Measurements from ENCODE around the gene TLX2. TPM values are rescaled to one million over a fixed set of nuclear protein-coding genes. Genes with fewer than 3 reads are reported as not detected.

The TLX2 gene
- total and polyA plus RNA-seq, 2 of the 13 experiments (the other 11 are each of a cell fraction or from before 2014, with no cell fraction given), result 0.05 to 0.20 TPM

GRCh38 chr2:74497777-74498499 is 16.3 kb upstream of the TLX2 start (continued):
- TF ChIP-seq, protein P1, sequence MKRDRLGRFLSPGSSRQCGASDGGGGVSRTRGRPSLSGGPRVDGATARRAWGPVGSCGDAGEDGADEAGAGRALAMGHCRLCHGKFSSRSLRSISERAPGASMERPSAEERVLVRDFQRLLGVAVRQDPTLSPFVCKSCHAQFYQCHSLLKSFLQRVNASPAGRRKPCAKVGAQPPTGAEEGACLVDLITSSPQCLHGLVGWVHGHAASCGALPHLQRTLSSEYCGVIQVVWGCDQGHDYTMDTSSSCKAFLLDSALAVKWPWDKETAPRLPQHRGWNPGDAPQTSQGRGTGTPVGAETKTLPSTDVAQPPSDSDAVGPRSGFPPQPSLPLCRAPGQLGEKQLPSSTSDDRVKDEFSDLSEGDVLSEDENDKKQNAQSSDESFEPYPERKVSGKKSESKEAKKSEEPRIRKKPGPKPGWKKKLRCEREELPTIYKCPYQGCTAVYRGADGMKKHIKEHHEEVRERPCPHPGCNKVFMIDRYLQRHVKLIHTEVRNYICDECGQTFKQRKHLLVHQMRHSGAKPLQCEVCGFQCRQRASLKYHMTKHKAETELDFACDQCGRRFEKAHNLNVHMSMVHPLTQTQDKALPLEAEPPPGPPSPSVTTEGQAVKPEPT (CRISPR knock-in tag; IDR thresholded peaks at IDR 0.05; ENCODE audit: low read depth), result 0 out of 2 replicates have a peak, but pooled peaks have one; percentile 40
- TF ChIP-seq ZNF460 (CRISPR knock-in tag; IDR thresholded peaks at IDR 0.05; ENCODE audit: borderline replicate concordance), result no peak
- TF ChIP-seq HOXD1 (CRISPR knock-in tag; IDR thresholded peaks at IDR 0.05), result peak; percentile 22; the same call in 1 of the 2 replicates
- no peak for TF ChIP-seq XBP1 (CRISPR knock-in tag; IDR thresholded peaks at IDR 0.05)
- no peak for TF ChIP-seq CEBPB (IDR thresholded peaks at IDR 0.05; ENCODE audit: borderline replicate concordance, low read depth, low read length)
- TF ChIP-seq ISL2 (CRISPR knock-in tag; IDR thresholded peaks at IDR 0.05), result 0 out of 2 replicates have a peak, but pooled peaks have one; percentile 18
- no peak for TF ChIP-seq ZNF629 (CRISPR knock-in tag; conservative IDR thresholded peaks at IDR 0.05)
- no peak; the same call in 1 of the 2 replicates for TF ChIP-seq MAF1 (CRISPR knock-in tag; IDR thresholded peaks at IDR 0.05; ENCODE audit: borderline replicate concordance)
- no peak for TF ChIP-seq MAFK (conservative IDR thresholded peaks at IDR 0.05 in 1 of 2, IDR thresholded peaks at IDR 0.05 in 1 of 2; ENCODE audit: low read length in 2 of 2)
- no peak for TF ChIP-seq TRIM24 (CRISPR knock-in tag; IDR thresholded peaks at IDR 0.05)
- TF ChIP-seq CHD2 (IDR thresholded peaks at IDR 0.05; ENCODE audit: low read depth, low read length), result no peak
- 0 out of 2 replicates have a peak, but pooled peaks have one; percentile 10 for TF ChIP-seq ZBTB39 (CRISPR knock-in tag; IDR thresholded peaks at IDR 0.05)
- 0 out of 2 replicates have a peak, but pooled peaks have one; percentile 12 for TF ChIP-seq ATRX (CRISPR knock-in tag; IDR thresholded peaks at IDR 0.05; ENCODE audit: borderline replicate concordance)
- no peak for TF ChIP-seq STAG1 (CRISPR knock-in tag; IDR thresholded peaks at IDR 0.05)
- TF ChIP-seq ZNF564 (CRISPR knock-in tag; IDR thresholded peaks at IDR 0.05), result no peak
- no peak for TF ChIP-seq HNRNPL (IDR thresholded peaks at IDR 0.05; ENCODE audit: low read depth, low read length)
- TF ChIP-seq ZNF782 (CRISPR knock-in tag; IDR thresholded peaks at IDR 0.05; ENCODE audit: borderline replicate concordance), result no peak; the same call in 1 of the 2 replicates
- no peak for TF ChIP-seq SKIL (CRISPR knock-in tag; IDR thresholded peaks at IDR 0.05; ENCODE audit: borderline replicate concordance)
- TF ChIP-seq, protein P2, sequence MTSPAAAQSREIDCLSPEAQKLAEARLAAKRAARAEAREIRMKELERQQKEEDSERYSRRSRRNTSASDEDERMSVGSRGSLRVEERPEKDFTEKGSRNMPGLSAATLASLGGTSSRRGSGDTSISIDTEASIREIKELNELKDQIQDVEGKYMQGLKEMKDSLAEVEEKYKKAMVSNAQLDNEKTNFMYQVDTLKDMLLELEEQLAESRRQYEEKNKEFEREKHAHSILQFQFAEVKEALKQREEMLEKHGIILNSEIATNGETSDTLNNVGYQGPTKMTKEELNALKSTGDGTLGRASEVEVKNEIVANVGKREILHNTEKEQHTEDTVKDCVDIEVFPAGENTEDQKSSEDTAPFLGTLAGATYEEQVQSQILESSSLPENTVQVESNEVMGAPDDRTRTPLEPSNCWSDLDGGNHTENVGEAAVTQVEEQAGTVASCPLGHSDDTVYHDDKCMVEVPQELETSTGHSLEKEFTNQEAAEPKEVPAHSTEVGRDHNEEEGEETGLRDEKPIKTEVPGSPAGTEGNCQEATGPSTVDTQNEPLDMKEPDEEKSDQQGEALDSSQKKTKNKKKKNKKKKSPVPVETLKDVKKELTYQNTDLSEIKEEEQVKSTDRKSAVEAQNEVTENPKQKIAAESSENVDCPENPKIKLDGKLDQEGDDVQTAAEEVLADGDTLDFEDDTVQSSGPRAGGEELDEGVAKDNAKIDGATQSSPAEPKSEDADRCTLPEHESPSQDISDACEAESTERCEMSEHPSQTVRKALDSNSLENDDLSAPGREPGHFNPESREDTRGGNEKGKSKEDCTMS (CRISPR knock-in tag; conservative IDR thresholded peaks at IDR 0.05), result no peak
- TF ChIP-seq TCF7 (IDR thresholded peaks at IDR 0.05; ENCODE audit: low read depth), result no peak

Measured in HepG2 (cell line).